Left colon (tissue), 2 donors: ENCODE results near the gene DHRS3. TPM values are rescaled to one million over a fixed set of nuclear protein-coding genes. Genes with fewer than 3 reads are reported as not detected.

Source experiments
- ATAC-seq: fragments of 200-7000 bp; cut with Tn5 transposase; one replicate; pipeline ENCODE4 v1.9.1; 2020; ENCODE audit warnings: mild to moderate bottlenecking, moderate library complexity
- DNase-seq, 2 donors: peaks; one replicate each; pipeline ENCODE4 v3.0.0-alpha.2; 2020
- intact Hi-C, 2 donors: fragments of 100-400 bp; cut with DNase I in 1 of 2; cut with micrococcal nuclease in 1 of 2; formaldehyde crosslinking; loops; one replicate each; pipeline versions ENCODE4 v1.11.2 to v1.14.0; 2022; cut with DNase I, micrococcal nuclease
- total RNA-seq, 2 donors: library from RNA; stranded (reverse); fragmentation: NEBNext Ultra II Directional; extraction: Animal tissue kit (Norgen Biotek cat#: 25700); gene quantifications; one replicate each; pipeline ENCODE4 v1.2.1, GENCODE V29; 2021
- donor health status: DM: no; HTN: no; CAD: no.
- donor health status: DM: yes; HTN: yes; CAD: no.

Gene DHRS3
- total RNA-seq, 2 donors from 2014 or later: 73.2 to 106 TPM

- DNase-seq: no peak
- no peak for ATAC-seq
- intact Hi-C loops: no loop called here
Measured at GRCh38 chr1:12643785-12644184, 25.8 kb upstream of the DHRS3 start, which contains the start of gene AADACL4. TSS of gene AADACL4 (plus strand) at chr1:12644085. CDS start at chr1:12644547, 462 bp downstream.

DNA sequence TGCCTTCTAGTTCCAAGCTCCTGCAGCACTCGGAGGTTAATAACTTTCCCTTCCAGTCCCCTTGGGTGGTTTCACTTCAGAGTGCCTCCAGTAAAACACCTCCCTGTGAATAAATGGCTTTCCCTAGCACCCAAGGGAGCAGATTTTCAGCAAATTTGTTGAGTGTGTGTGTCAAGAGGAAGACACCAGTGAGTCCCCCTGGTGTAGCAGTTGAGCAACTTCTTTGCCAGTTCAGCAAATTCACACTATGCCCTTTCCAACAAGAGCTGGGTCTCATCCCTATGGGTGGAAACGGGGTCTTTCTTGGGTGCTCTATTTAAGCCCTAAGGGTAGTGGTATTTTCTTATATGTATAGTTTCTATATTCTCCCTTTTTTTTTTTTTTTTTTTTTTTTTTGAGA lies 25.1 kb upstream of the DHRS3 start:
- ATAC-seq (no peak), DNase-seq (no peak)
- intact Hi-C loops: no loop called here

DNA sequence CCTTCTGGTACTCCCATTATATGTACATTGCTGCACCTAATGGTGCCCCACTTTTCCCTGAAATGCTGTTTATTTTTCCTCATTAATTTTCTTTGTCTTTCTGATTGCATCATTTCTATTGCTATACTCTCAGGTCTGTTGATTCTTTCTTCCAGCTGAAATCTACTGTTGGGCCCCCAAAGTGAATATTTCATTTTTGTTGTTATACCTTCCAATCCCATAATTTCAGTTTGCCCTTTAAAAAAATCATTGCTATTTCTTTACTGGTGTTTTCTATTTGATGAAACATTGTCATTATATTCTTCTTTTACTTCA lies 22.9 kb upstream of the DHRS3 start:
- DNase-seq (no peak), ATAC-seq (no peak)
- intact Hi-C loops: no loop called here

DNA sequence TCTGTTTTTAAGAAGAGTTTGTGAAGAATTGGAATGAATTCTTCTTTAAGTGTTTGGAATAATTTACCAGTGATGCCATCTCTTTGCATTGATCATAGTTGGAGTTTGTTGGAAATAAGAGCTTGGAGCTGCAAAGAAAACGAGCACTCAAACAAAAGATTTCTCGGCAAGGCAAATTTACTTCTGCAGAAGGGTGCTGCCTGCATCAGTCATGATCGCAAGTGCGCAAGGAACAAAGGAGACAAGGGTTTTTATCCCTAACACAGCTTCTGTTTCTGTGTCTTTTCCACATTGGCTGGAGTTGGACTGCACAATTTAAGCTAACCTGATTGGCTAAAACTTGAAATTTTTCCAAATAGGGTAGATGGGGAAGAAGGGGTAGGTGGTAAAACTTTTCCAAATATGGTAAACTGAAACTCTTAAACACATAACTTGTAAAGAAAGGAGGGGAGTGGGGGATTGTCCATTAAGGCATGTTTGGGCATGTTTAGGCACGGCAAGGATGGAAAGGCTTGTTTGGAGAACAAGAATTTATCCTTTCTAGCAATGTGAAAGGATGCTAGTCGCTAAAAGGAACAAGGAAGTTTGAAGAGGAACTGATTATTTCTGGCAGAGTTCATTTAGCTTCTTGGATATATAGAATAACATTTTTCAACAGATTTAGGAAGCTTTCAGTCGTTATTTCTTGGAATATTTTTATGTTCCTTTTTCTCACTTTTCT lies 22.4 kb upstream of the DHRS3 start:
- no peak for DNase-seq
- ATAC-seq: no peak
- intact Hi-C loops: no loop called here

- DNase-seq (no peak), ATAC-seq (no peak)
- intact Hi-C loops: no loop called here
Measured at GRCh38 chr1:12637693-12638092, 19.7 kb upstream of the DHRS3 start.

- no peak for ATAC-seq
- intact Hi-C loops: no loop called here
- no peak for DNase-seq
Measured at GRCh38 chr1:12636098-12636950, 18.3 kb upstream of the DHRS3 start.

GRCh38 chr1:12634696-12635202 lies 16.7 kb upstream of the DHRS3 start:
- DNase-seq: no peak
- ATAC-seq: no peak
- intact Hi-C loops: no loop called here

DNA sequence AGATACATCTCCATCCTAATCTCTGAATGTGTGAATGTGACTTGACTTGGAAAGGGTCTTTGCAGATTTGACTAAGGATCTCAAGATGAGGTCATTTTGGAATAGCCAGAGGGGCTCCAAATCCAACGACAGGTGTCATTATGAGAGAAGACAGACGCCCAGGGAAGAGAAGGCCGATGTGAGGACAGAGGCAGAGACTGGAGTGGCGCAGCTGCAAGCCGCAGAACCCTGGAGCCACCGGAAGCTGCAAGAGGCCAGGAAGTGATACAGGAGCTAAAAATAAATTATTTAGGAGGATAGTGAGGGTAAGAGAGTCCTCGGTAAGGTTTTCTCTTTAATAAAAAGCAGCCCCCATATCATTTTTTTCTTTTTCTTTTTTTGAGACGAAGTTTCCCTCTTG lies 16.1 kb upstream of the DHRS3 start:
- DNase-seq (no peak), ATAC-seq (no peak)
- intact Hi-C loops: no loop called here

DNA sequence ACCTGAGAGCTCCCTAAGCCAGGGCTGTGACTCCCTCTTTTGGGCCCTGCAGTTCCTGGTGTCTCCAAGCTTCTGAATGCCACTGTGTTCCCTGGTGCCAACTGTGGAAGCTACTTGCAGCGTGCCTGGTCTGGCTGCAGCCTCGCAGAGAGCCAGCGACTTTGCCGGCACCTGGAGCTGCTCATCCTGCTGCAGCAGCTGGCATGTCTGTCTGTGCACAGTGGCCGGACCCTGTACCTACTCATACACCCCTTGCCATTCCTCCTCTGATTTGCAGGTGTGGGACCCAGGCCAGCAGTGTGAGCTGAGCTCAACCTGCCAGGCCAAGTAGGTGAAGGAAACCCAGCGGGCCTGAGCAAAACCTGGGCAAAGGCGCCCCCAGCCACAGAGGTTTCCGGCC lies 13.6 kb upstream of the DHRS3 start:
- intact Hi-C loops: no loop called here
- no peak for DNase-seq
- no peak for ATAC-seq

GRCh38 chr1:12630946-12631530 lies 13.0 kb upstream of the DHRS3 start:
- intact Hi-C loops: no loop called here
- ATAC-seq (no peak), DNase-seq (no peak)

- no peak for DNase-seq
- intact Hi-C loops: loop anchor here in 1 of 2 donors (10.0 kb wide), 1 partner anchor 315 kb away; no protein-coding TSS in a partner anchor
- ATAC-seq: no peak
Measured at GRCh38 chr1:12629985-12630760, 12.2 kb upstream of the DHRS3 start.

GRCh38 chr1:12629511-12629956 lies 11.5 kb upstream of the DHRS3 start:
- intact Hi-C loops: loop anchor here in 1 of 2 donors (10.0 kb wide), 1 partner anchor 315 kb away; no protein-coding TSS in a partner anchor
- ATAC-seq: no peak
- no peak for DNase-seq

DNA sequence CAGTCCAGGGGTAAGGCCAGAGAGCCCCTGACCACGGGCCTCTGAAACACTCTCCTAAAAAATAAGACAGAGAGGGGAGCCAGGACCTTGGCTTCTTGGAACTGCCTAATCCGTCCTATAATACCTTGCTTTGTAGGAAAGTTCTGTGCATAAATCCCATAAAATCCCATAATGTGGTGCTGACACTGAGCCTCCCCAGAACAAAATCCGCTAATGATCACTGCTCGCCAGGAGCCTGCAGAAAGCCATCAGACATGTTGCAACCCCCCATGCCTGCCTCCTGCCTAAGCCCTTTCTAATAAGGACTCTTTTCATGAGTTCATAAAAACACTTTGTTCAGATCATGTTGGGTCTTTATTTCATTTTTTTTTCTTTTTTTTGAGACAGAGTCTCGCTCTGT lies 9.3 kb upstream of the DHRS3 start:
- DNase-seq: no peak
- ATAC-seq: no peak
- intact Hi-C loops: loop anchor here in 1 of 2 donors (10.0 kb wide), 1 partner anchor 312 kb away; no protein-coding TSS in a partner anchor

DNA sequence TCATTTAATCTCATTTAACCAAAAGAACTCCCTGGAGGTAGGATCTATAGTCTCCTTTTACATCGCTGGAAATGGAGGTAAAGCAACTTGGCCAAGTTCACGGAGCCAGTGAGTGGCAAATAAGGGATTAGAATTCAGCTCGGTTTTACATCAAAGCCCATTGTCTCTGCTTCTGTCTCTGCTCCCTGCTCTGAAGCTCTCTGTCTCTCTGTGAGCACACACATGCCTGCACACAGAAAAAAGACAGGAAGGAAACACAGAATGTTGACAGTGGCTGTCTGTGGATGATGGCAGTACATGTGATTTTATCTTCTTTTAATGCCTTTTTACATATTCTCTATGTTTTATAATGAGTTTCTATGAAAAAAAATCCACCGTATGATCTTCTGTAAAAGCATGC lies 8.9 kb upstream of the DHRS3 start:
- ATAC-seq (no peak), DNase-seq (no peak)
- intact Hi-C loops: loop anchor here in 1 of 2 donors (10.0 kb wide), 1 partner anchor 312 kb away; no protein-coding TSS in a partner anchor

DNA sequence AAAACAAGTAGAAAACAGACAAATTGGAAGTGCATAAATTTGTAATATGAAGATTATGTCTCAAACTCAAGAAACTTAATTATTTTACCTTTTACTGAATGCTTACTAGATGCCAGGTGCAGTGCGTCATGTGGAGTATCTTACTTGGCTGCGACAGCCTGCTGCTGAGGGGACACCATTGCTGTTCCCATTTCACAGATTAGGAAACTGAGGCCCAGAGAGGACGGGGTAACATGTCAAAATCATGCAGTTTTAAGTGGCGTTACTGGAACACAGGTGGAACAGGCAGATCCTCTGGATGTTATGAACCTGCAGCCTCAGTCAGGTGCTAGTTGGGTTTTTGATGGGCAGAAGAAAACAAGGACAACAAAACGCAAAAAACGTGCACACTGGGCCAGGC lies 7.3 kb upstream of the DHRS3 start:
- no peak for DNase-seq
- intact Hi-C loops: loop anchor here in 1 of 2 donors (10.0 kb wide), 1 partner anchor 310 kb away; no protein-coding TSS in a partner anchor
- ATAC-seq: no peak

DNA sequence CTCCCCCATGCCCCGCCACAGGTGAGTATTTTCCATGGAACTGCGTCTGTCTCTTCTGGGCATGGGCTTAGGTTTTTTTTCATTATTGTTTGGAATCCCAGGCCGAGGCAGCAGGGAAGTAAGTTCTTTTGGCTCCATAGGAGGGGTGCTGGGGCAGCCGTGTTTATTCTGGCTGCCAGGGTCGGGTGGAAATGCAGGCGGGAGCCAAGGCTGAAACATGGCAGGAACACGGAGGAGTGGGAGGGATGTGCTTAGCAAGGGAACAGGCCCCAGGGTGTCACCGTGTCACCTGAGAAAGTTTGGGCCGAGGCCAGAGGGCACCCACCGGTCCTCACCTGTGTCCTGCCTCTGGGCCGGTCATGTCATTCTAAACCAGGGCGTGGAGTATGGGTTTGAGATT lies 4.5 kb upstream of the DHRS3 start:
- intact Hi-C loops: loop anchor here in 1 of 2 donors (10.0 kb wide), 1 partner anchor 308 kb away; no protein-coding TSS in a partner anchor
- ATAC-seq (no peak), DNase-seq (no peak)

DNA sequence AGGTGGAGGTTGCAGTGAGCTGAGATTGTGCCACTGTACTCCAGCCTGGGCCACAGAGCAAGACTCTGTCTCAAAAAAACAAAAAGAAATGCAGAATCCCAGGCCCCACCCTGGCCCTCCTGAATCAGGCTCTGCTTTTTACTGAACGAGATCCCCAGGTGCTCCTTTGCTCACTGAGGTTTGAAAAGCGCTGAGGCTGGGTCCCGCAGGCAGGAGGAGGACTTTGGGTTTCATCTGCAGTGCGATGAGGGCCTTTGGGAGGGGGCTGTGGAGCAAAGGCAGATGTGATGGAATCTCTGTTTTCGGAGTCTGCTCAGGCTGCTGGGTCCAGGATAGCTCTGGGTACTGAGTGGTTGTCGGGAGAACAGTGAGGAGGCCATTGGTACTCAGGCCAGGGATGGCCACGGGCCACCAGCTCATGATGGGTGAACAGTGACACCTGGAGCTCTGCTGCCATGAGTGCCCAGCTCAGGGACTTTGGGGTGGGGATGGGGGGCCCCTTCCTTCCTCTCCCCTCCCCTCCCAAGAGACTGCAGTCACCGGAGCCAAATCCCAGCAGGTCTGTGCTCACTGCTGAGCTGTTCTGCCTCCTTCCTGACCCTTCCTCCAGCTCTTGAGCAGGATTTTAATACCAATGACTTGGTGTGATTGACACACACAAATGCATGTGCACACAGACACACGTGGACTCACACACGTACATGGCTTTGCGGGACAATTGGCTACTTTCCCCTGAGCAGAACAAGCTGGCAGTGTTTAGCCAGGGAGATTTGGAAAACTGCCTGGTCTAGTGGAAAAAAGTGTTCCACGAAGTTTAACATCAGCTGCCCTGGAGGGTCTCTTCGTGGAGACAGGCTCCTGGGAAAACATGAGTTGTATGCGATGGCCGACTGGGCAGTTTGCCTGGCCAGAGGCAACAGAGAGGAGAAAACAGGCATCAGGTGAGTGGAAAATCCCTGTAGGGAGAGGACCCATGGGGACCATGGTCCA lies 3.6 kb upstream of the DHRS3 start:
- ATAC-seq: no peak
- no peak for DNase-seq
- intact Hi-C loops: loop anchor here in 1 of 2 donors (10.0 kb wide), 1 partner anchor 307 kb away; no protein-coding TSS in a partner anchor
